ENCODE measurements around the gene CTU2. TPM values are rescaled to one million over a fixed set of nuclear protein-coding genes. Genes with fewer than 3 reads are reported as not detected.

CTU2 gene
- polyA plus RNA-seq, 1 donor from 2014 or later: 26.3 TPM

- Histone ChIP-seq H3K9me2 (ENCODE audit: insufficient read depth, low read length) (no peaks in the 10 kb centered on the region), H3K9ac (ENCODE audit: low read length) (no peak overlapping the region), H3K27me3 (ENCODE audit: insufficient read depth, low read depth, low read length) (no peaks in the 10 kb centered on the region), H3K36me3 (ENCODE audit: insufficient read depth, low read length) (no peaks in the 10 kb centered on the region), H3K27ac (ENCODE audit: low read length) (no peak overlapping the region), H3K79me2 (replicated peaks; ENCODE audit: insufficient read depth, low read length) (no peaks in the 10 kb centered on the region), H2AFZ (ENCODE audit: low read depth, low read length) (no peak overlapping the region), H3K4me2 (ENCODE audit: low read length) (no peak overlapping the region), H3F3A (ENCODE audit: insufficient read depth, low read length, poor library complexity, severe bottlenecking) (no peaks in the 10 kb centered on the region), H3K9me3 (ENCODE audit: low read length) (no peaks in the 10 kb centered on the region), H4K20me1 (ENCODE audit: insufficient read depth) (no peaks in the 10 kb centered on the region), H3K4me3 (ENCODE audit: low read length) (no peak overlapping the region)
- TF ChIP-seq EZH2 (IDR thresholded peaks at IDR 0.05; ENCODE audit: borderline replicate concordance, insufficient read depth, low read length, poor library complexity, severe bottlenecking) (no peak), MXI1 (conservative IDR thresholded peaks at IDR 0.05; ENCODE audit: poor library complexity, severe bottlenecking) (no peak), EP300 (conservative IDR thresholded peaks at IDR 0.05; ENCODE audit: poor library complexity, severe bottlenecking) (no peak), POLR2AphosphoS5 (IDR thresholded peaks at IDR 0.05) (no peak), REST (IDR thresholded peaks at IDR 0.05; ENCODE audit: borderline replicate concordance) (no peak), CTCF (IDR thresholded peaks at IDR 0.05; ENCODE audit: poor library complexity, severe bottlenecking) (no peak), SMC3 (conservative IDR thresholded peaks at IDR 0.05; ENCODE audit: poor library complexity) (no peak), RAD21 (conservative IDR thresholded peaks at IDR 0.05) (no peak)
Observed at GRCh38 chr16:88698646-88699045, 7.7 kb upstream of the CTU2 start.

GRCh38 chr16:88699180-88699579 is 7.1 kb upstream of the CTU2 start:
- TF ChIP-seq RAD21 (conservative IDR thresholded peaks at IDR 0.05) (no peak), MXI1 (conservative IDR thresholded peaks at IDR 0.05; ENCODE audit: poor library complexity, severe bottlenecking) (no peak), EZH2 (IDR thresholded peaks at IDR 0.05; ENCODE audit: borderline replicate concordance, insufficient read depth, low read length, poor library complexity, severe bottlenecking) (no peak), POLR2AphosphoS5 (IDR thresholded peaks at IDR 0.05) (no peak), CTCF (IDR thresholded peaks at IDR 0.05; ENCODE audit: poor library complexity, severe bottlenecking) (no peak), SMC3 (conservative IDR thresholded peaks at IDR 0.05; ENCODE audit: poor library complexity) (no peak), TAF1 (IDR thresholded peaks at IDR 0.05; ENCODE audit: low read depth) (no peak), REST (IDR thresholded peaks at IDR 0.05; ENCODE audit: borderline replicate concordance) (no peak), EP300 (conservative IDR thresholded peaks at IDR 0.05; ENCODE audit: poor library complexity, severe bottlenecking) (no peak)
- Histone ChIP-seq H4K20me1 (ENCODE audit: insufficient read depth) (no peaks in the 10 kb centered on the region), H3K9me2 (ENCODE audit: insufficient read depth, low read length) (no peaks in the 10 kb centered on the region), H3F3A (ENCODE audit: insufficient read depth, low read length, poor library complexity, severe bottlenecking) (no peaks in the 10 kb centered on the region), H3K4me2 (ENCODE audit: low read length) (no peak overlapping the region), H2AFZ (ENCODE audit: low read depth, low read length) (no peak overlapping the region), H3K27me3 (ENCODE audit: insufficient read depth, low read depth, low read length) (no peaks in the 10 kb centered on the region), H3K36me3 (ENCODE audit: insufficient read depth, low read length) (no peaks in the 10 kb centered on the region), H3K9me3 (ENCODE audit: low read length) (no peaks in the 10 kb centered on the region), H3K9ac (ENCODE audit: low read length) (no peak overlapping the region), H3K4me3 (ENCODE audit: low read length) (no peak overlapping the region), H3K79me2 (replicated peaks; ENCODE audit: insufficient read depth, low read length) (no peaks in the 10 kb centered on the region), H3K27ac (ENCODE audit: low read length) (no peak overlapping the region)

All from neural cell (in vitro differentiated cells).